Measurements from ENCODE around the gene AMFR.

DNA sequence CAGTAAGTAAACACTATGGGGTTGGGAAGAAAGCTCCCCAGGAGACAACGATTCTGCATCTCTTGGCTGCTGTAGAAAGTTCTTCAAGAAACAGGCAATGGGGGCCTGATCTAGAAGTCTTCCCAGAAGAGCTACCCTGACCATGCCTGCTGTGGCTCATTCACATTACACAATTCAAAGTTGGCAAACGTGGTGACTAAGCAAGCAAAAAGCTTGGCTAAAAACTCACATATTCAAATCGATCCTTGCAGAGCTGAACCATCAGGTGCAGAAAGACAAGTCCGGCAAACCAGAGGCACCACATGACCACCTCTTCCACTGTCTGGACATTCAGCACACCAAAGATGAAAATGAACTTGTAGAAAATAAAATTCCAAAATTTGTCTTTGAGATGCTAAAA is 16.1 kb downstream of the AMFR start:
- TF ChIP-seq YY1 (tag by site-specific recombination; IDR thresholded peaks at IDR 0.05), result no peak
- TF ChIP-seq ZBTB6 (tag by site-specific recombination; IDR thresholded peaks at IDR 0.05), result no peak
- TF ChIP-seq, protein P1, sequence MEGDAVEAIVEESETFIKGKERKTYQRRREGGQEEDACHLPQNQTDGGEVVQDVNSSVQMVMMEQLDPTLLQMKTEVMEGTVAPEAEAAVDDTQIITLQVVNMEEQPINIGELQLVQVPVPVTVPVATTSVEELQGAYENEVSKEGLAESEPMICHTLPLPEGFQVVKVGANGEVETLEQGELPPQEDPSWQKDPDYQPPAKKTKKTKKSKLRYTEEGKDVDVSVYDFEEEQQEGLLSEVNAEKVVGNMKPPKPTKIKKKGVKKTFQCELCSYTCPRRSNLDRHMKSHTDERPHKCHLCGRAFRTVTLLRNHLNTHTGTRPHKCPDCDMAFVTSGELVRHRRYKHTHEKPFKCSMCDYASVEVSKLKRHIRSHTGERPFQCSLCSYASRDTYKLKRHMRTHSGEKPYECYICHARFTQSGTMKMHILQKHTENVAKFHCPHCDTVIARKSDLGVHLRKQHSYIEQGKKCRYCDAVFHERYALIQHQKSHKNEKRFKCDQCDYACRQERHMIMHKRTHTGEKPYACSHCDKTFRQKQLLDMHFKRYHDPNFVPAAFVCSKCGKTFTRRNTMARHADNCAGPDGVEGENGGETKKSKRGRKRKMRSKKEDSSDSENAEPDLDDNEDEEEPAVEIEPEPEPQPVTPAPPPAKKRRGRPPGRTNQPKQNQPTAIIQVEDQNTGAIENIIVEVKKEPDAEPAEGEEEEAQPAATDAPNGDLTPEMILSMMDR (tag by site-specific recombination; IDR thresholded peaks at IDR 0.05), result no peak
- no peak for TF ChIP-seq KLF10 (tag by site-specific recombination; IDR thresholded peaks at IDR 0.05)
